AG10803 (cell line): ENCODE results near the gene MYLK2.

Experiments
- DNase-seq: peaks from one replicate; pipeline ENCODE4 v3.0.0; 2010; ENCODE audit warnings: low read depth
- H3K4me3 ChIP-seq: 2 replicates; pipeline ENCODE4 v1.5.1; 2011; ENCODE audit warnings: mild to moderate bottlenecking, low read length, control low read depth
- CTCF ChIP-seq: conservative IDR thresholded peaks from 2 replicates; pipeline ENCODE4 v1.5.1; 2011; ENCODE audit warnings: mild to moderate bottlenecking, low read length, control low read depth, inconsistent platforms

Gene MYLK2

GRCh38 chr20:31879143-31879987, 60.2 kb downstream of the MYLK2 start:
- peak; percentile 92 for DNase-seq
- TF ChIP-seq CTCF: no peak
- peak overlapping the region; percentile 76 for H3K4me3 ChIP-seq

GRCh38 chr20:31881945-31882344, 62.8 kb downstream of the MYLK2 start:
- no peak overlapping the region for H3K4me3 ChIP-seq
- no peak for DNase-seq
- no peak for TF ChIP-seq CTCF

- no peak overlapping the region for H3K4me3 ChIP-seq
- TF ChIP-seq CTCF: no peak
- no peak for DNase-seq
Measured at GRCh38 chr20:31883829-31884228, 64.7 kb downstream of the MYLK2 start.
